ENCODE measurements around the gene ZNF44. TPM values are rescaled to one million over a fixed set of nuclear protein-coding genes. Genes with fewer than 3 reads are reported as not detected.
A peak's percentile ranks its signal among the peaks of the same experiment; 100 is the strongest.
"Not testable (repeated sequence)": the region's sequence is repeated elsewhere in the genome, so short reads cannot be mapped to it uniquely, and the experiment has no call there.

Gene ZNF44
- total RNA-seq, 1 experiment from 2014 or later = 5.0 TPM

- Histone ChIP-seq H3K27ac (no peak overlapping the region), H4K20me1 (ENCODE audit: insufficient read depth) (no peaks in the 10 kb centered on the region), H3F3A (ENCODE audit: insufficient read depth, low read depth) (no peaks in the 10 kb centered on the region), H3K36me3 (ENCODE audit: low read depth) (no peaks in the 10 kb centered on the region), H3K4me1 (replicated peaks; ENCODE audit: insufficient read depth) (no peaks in the 10 kb centered on the region), H3K27me3 (ENCODE audit: insufficient read depth, low read depth) (no peaks in the 10 kb centered on the region), H3K9me3 (ENCODE audit: insufficient read depth, low read depth) (peaks cover 19% of the 10 kb centered on the region), H3K79me2 (ENCODE audit: low read depth) (no peaks in the 10 kb centered on the region), H3K4me3 (no peak overlapping the region), H2AFZ (no peak overlapping the region), H3K4me2 (no peak overlapping the region), H3K9me2 (ENCODE audit: insufficient read depth) (no peaks in the 10 kb centered on the region)
- POLR2A ChIA-PET (ENCODE audit: unreplicated experiment) = no interaction called here
- BruUV-seq (replicated peaks) = no TSS peak
- intact Hi-C loops (cut with micrococcal nuclease; ENCODE audit: unreplicated experiment) = no loop called here
- DNase-seq = no peak
- CTCF ChIA-PET = interaction anchor here (0.6 kb wide), 1 partner anchor 37 kb away, joined by 4 read pairs; no protein-coding TSS in a partner anchor
- TF ChIP-seq CTCF (conservative IDR thresholded peaks at IDR 0.05) (no peak), EZH2 (IDR thresholded peaks at IDR 0.05; ENCODE audit: low read depth) (no peak)
Observed at GRCh38 chr19:12318782-12319413, 24.2 kb upstream of the ZNF44 start.

DNA sequence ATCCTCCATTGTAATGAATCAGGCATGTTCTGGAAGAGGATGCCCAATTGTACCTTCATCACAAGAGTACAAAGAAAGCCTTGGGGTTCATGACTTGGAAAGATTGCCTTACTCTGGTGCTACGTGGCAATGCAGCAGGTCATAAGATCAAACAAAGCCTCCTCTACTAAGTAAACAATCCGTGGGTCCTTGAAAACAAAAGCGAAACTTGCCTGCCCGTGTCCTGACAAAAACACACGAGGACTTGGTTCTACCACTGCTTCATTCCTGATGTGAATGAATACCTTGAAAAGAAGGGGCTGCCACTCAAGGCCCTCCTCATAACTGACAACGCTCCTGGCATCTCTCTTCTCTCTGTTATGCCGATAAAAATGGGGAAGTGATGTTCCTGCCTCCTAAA is 19.9 kb upstream of the ZNF44 start:
- no peaks in the 10 kb centered on the region for H3K4me1 ChIP-seq (replicated peaks; ENCODE audit: insufficient read depth)
- H3K9me3 ChIP-seq (ENCODE audit: insufficient read depth, low read depth) = peaks cover 16% of the 10 kb centered on the region
- H3F3A ChIP-seq (ENCODE audit: insufficient read depth, low read depth) = no peaks in the 10 kb centered on the region
- POLR2A ChIA-PET (ENCODE audit: unreplicated experiment) = interaction anchor here (0.6 to 0.7 kb wide), 2 partner anchors 51 to 1547 kb away, joined by 13 to 27 read pairs; partner anchors contain the start of gene ZNF442
- intact Hi-C loops (cut with micrococcal nuclease; ENCODE audit: unreplicated experiment) = no loop called here
- H3K79me2 ChIP-seq (ENCODE audit: low read depth) = no peaks in the 10 kb centered on the region
- peak overlapping the region; percentile 29; the same call in 1 of the 2 replicates for H3K4me3 ChIP-seq
- CTCF ChIA-PET = no interaction called here
- no peaks in the 10 kb centered on the region for H3K36me3 ChIP-seq (ENCODE audit: low read depth)
- no peaks in the 10 kb centered on the region for H4K20me1 ChIP-seq (ENCODE audit: insufficient read depth)
- H3K9me2 ChIP-seq (ENCODE audit: insufficient read depth) = no peaks in the 10 kb centered on the region
- BruUV-seq (replicated peaks) = no TSS peak
- no peak overlapping the region for H3K27ac ChIP-seq
- H3K27me3 ChIP-seq (ENCODE audit: insufficient read depth, low read depth) = no peaks in the 10 kb centered on the region
- H3K4me2 ChIP-seq = peak overlapping the region; percentile 57
- DNase-seq = no peak
- no peak for TF ChIP-seq EZH2 (IDR thresholded peaks at IDR 0.05; ENCODE audit: low read depth)
- no peak for TF ChIP-seq CTCF (conservative IDR thresholded peaks at IDR 0.05)
- H2AFZ ChIP-seq = peak overlapping the region; percentile 72

GRCh38 chr19:12308891-12309290 is 14.2 kb upstream of the ZNF44 start:
- H2AFZ ChIP-seq; H3K36me3 ChIP-seq (ENCODE audit: low read depth); H3K9me3 ChIP-seq (ENCODE audit: insufficient read depth, low read depth); intact Hi-C loops (cut with micrococcal nuclease; ENCODE audit: unreplicated experiment); H3K4me2 ChIP-seq; H3K4me1 ChIP-seq (replicated peaks; ENCODE audit: insufficient read depth); CTCF ChIA-PET; H3F3A ChIP-seq (ENCODE audit: insufficient read depth, low read depth); H3K27me3 ChIP-seq (ENCODE audit: insufficient read depth, low read depth); H4K20me1 ChIP-seq (ENCODE audit: insufficient read depth); H3K9me2 ChIP-seq (ENCODE audit: insufficient read depth); H3K4me3 ChIP-seq; BruUV-seq (replicated peaks); H3K79me2 ChIP-seq (ENCODE audit: low read depth); H3K27ac ChIP-seq; DNase-seq; POLR2A ChIA-PET (ENCODE audit: unreplicated experiment): not testable (repeated sequence)

DNA sequence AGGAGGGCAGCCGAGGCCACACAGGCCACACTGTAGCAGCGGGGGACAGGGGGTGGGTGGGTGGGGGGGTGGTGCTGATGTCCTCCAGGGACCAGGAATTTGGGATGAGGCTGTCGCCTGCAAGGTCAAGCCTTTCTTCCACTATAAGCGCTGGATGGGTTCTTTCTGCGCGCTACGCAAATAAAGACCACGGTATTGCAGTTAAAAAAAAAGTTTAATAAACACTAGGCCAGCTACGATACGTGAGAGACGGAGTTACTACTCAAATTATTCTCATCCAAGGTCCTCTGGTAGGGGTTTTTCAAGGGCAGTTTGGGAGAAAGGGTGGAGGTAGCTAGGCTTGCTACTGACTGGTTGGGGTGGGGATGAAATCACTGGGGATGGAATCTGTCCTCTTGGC is 508 bp upstream of the ZNF44 start:
- H3K4me1 ChIP-seq (replicated peaks; ENCODE audit: insufficient read depth) = no peaks in the 10 kb centered on the region
- no peaks in the 10 kb centered on the region for H3K9me2 ChIP-seq (ENCODE audit: insufficient read depth)
- H3K79me2 ChIP-seq (ENCODE audit: low read depth) = no peaks in the 10 kb centered on the region
- no peaks in the 10 kb centered on the region for H3K36me3 ChIP-seq (ENCODE audit: low read depth)
- peak overlapping the region; percentile 67; the same call in 1 of the 2 replicates for H3K4me3 ChIP-seq
- BruUV-seq (replicated peaks) = no TSS peak
- H2AFZ ChIP-seq = peak overlapping the region; percentile 86; the same call in 1 of the 2 replicates
- H3K4me2 ChIP-seq = peak overlapping the region; percentile 79
- no peaks in the 10 kb centered on the region for H3K27me3 ChIP-seq (ENCODE audit: insufficient read depth, low read depth)
- no peak overlapping the region for H3K27ac ChIP-seq
- TF ChIP-seq CTCF (conservative IDR thresholded peaks at IDR 0.05) (no peak), EZH2 (IDR thresholded peaks at IDR 0.05; ENCODE audit: low read depth) (no peak)
- ChIA-PET CTCF (no interaction called here), POLR2A (ENCODE audit: unreplicated experiment) (no interaction called here)
- intact Hi-C loops (cut with micrococcal nuclease; ENCODE audit: unreplicated experiment) = loop anchor here (2.0 kb wide), 1 partner anchor 256 kb away; the partner anchor contains the start of gene ZNF564
- no peaks in the 10 kb centered on the region for H3K9me3 ChIP-seq (ENCODE audit: insufficient read depth, low read depth)
- no peaks in the 10 kb centered on the region for H4K20me1 ChIP-seq (ENCODE audit: insufficient read depth)
- DNase-seq = no peak
- no peaks in the 10 kb centered on the region for H3F3A ChIP-seq (ENCODE audit: insufficient read depth, low read depth)
